Iris pigment epithelial cell (primary cell): ENCODE measurements around the gene SEC16B.

Experiments
- DNase-seq: peaks from one replicate; pipeline ENCODE4 v3.0.0-alpha.2; 2011; ENCODE audit warnings: low read depth

SEC16B gene

DNA sequence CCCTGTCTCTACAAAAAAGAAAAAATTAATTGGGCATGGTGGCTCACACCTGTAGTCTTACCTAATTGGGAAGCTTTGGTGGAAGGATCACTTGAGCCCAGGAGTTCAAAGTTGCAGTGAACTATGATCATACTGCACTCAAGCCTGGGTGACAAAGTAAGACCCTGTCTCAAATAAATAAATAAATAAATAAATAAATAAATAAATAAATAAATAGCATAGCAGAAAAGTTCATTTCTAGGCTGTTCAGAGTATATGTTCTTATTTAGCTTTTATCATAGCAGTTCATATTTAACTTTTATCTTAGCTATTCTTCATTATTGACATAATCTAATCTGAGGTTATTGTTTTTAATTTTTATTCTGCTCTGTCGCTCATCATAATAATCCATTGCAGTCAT is 8.7 kb upstream of the SEC16B start:
- no peak for DNase-seq

DNA sequence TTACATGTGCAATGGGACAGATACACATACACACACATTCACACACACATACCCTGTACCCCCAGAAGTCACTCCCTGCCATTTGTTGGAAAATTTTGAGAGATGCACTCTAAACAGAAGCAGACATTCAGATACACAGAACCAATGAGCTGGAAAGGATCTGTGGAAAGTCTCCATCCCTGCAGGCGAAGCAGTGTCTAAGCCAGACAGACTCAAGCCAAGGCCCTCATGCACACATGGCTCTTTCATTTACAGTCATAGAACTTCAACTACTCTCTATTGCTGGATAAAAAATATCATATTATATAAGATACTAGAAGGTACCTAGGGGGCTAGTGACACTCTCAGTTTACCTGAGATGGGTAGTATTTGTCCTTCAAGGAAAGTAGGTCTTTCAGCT is 7.3 kb upstream of the SEC16B start:
- DNase-seq: no peak

- DNase-seq: no peak
These were observed 6.7 kb upstream of the SEC16B start for GRCh38 chr1:177976596-177976995.

DNA sequence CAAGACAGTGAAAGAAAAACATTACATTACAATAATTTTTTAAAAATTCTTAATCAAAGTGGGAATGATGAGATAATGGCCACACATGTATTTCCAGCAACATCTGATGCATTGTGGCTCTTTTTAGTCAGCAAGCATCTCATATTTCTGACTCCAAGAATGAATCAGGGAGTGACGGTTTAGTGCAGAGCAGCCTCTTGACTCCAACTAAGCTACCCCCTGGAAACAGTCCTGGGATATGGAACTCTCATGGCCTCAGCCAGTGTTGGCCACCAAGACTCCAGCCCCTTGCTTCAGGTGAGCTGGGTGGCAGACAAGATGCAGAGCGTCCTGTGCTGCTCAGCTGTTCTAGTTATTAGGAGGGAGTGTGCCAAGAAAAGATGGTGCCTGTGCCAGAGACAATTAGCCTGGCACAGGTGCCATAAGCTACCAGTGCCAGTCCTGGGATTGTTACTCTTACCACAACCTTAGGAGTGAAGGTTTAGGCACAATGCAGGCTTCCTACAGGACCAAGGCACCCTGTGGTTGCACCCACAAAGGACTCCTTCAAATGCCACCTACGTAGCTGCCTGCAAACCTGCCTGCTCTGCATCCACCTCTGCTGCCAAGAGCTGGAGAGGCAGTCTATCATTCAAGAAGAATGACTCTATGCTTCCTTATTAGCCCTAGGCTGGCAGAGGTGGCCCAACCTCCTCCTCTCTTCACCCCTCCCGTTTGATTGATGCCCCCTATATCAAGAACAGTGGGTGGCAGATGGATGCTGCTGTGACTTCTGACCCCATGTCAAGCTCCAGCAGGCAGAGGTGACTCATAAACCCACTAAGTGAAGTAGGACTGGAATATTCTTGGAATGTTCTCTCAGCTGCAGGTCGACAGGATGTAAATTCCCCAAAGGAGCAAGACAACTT is 6.0 kb upstream of the SEC16B start:
- DNase-seq: peak; percentile 76

DNA sequence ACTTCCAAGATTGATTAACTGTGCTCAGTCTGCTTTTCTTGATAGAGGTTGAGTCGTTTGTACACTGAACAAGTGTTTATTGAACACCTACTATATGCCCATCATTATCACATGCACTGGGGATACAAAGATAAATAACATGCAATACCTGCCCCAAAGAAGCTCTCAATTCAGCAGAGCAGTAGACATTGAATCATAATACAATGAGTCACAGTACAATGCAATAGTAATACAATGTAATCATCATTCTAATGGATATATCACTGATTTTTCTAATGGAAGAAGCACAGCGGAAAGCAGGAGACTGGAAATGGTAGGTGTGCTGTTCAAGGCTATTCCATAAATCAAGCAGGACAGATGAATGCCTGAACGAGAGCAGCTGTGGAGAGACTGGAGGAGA is 3.7 kb upstream of the SEC16B start:
- DNase-seq: no peak

GRCh38 chr1:177969109-177969508 is 749 bp downstream of the SEC16B start:
- DNase-seq: peak; percentile 77

GRCh38 chr1:177966199-177966598 is 3.7 kb downstream of the SEC16B start:
- peak; percentile 22 for DNase-seq

DNA sequence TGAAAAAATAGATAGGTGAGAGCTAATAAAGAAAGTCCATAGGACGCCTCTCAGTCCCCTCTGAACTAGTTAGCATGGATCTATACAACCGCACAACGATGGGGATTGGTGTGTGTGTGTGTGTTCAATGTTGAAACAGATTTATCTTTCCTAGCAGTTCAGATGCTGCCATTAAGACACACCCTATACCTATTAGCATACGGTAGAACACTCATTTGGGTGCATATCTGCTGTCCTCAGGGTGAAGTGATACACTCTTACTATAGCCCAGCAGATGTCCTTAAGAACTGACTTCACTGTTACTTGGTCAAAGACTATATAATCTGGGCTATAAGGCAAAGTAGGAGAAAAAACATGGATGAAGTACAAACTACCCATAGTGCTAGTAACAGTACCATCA is 4.6 kb downstream of the SEC16B start:
- no peak for DNase-seq

DNA sequence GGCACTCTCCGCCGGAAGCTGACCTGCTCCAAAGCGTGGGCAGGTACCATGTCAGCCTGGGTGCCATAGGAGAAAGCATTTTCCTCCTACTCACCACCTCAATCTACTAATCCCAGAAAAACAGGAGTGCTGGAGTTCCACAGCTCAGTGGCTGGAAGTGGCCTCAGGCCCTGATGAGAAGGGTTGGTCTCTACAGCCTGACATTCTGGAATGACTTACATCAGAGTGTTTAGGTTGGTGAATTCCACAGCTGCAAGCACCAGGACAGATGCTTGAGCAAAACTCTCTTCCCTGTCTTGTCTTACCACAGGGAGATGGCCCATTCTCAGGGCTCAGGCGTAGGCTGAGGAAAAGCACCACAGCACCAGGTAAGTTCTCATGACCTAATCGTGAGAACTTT is 5.5 kb downstream of the SEC16B start:
- DNase-seq: no peak

DNA sequence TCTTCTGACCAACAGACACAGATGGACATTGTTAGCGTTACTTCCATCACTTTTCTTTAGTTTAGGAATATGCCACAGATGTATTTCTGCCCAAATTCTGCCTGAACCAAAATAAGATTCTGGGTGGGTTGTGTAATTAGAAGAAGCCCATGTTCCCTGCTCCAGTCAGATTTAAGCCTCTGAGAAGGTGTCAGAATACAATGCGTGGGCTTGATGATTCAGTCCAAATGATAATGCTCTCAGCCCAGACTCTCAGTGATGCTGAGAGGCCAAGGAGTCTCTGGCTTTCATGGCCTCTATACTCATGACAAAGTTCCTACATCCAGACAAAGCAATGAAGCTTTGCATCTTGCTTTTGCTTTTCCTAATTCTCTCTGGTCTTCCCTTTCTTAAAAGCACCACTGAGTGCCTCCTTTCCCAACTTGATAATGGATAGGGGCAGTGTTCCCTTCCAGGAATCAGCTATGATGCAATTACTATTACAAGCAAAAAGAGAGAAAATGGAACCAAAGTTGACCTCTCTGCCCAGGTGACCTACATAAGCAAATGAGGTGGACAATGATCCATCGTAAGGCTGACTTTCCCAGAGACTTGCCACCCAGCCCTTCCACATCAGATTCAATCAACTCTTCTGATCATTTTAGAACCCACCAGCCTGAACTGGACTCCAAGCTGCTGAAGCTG is 8.8 kb downstream of the SEC16B start:
- DNase-seq: peak; percentile 31

- peak; percentile 70 for DNase-seq
These were observed 9.9 kb downstream of the SEC16B start for GRCh38 chr1:177959811-177960515.

DNA sequence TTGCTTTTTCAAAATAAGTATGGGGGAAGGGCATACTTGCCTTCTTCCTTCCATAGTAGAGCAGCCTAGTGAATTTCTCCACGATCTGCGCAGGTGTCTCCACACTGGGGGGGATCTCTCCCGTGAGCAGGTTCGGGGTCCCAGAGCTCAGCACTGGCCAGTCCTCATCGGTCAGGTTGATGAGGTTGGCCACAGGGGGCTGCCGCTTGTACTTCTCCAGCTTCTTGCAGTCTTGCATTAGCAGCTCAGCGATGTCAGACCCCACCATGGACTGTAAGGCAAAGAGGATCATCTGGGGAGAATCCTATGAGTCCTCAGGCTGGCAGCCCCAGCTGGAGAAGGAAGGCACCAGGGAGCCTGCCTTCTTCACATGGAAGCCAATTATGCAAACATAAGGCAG is 11.8 kb downstream of the SEC16B start:
- DNase-seq: no peak

- no peak for DNase-seq
These were observed 15.8 kb downstream of the SEC16B start for GRCh38 chr1:177954076-177954475.

- no peak for DNase-seq
These were observed 16.3 kb downstream of the SEC16B start for GRCh38 chr1:177953549-177953948.

GRCh38 chr1:177952691-177953090 is 17.2 kb downstream of the SEC16B start:
- no peak for DNase-seq

DNA sequence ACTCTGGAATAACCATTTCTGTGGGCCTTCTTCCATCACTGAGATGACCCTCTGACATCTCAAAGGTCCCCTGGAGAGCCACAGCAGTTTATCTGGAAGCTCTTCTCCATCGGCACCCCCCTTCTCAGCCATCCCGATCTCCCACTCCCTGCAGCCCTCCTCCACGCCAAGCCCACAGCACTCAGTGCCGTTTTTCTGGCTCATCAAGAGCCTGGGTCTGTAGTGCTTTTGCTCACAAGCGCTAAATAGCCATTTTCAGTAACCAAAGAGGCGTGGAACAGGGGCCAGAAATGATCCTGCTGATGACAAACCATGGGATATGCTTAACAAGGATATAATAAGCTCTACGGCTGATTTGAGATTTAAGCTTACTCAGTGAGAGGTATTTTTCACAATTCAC is 17.6 kb downstream of the SEC16B start:
- no peak for DNase-seq

- DNase-seq: no peak
These were observed 19.4 kb downstream of the SEC16B start for GRCh38 chr1:177950506-177950905.

DNA sequence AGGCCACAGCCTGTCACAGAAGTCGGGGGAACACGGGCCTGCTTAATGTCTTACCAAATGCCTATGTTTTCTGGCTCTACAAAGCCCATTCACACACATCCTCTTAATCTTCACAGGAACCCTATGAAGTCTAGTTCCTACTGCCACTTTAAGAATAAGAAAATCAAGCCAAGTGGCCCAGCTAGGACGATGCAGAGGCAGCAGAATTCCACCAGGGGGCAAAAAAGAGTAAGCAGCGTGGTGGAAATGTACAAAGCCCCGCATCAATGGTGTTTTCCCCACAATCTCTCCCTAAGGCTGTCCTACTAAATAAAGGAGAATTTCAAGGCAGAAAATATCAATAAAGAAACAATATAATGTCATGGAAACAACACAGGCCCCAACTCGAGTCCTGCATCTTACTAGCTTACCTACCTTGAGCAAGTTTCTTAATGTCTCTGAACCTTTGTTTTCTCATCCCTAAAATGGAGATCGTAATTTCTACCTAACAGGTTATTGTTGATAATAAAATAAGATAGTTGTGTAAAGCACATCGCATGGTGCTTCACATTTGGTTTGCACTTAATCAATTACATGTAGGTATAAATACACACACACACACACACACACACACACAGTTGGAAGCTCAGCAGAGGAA is 21.4 kb downstream of the SEC16B start:
- DNase-seq: peak; percentile 70

DNA sequence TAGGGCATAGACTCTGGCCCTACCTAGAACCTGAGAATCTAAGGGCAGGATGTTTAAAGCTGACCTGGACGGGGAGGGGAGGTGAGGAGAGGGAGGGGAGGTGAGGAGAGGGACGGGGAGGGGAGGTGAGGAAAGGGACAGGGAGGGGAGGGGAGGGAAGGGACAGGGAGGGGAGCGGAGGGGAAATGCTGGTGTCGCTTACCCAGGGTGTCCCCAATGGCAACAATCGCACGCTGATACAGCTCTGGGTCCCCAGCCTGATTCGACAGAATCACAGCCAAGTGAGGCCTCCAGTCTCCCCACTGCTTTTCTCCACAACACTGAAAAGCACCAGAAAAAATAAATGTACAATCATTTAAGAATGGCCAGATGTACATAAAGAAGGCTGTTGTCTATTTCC is 22.2 kb downstream of the SEC16B start:
- DNase-seq: no peak

GRCh38 chr1:177945943-177946650 is 23.8 kb downstream of the SEC16B start:
- DNase-seq: peak; percentile 62
